ENCODE results near the gene SLC6A18.

SLC6A18 gene, protein sequence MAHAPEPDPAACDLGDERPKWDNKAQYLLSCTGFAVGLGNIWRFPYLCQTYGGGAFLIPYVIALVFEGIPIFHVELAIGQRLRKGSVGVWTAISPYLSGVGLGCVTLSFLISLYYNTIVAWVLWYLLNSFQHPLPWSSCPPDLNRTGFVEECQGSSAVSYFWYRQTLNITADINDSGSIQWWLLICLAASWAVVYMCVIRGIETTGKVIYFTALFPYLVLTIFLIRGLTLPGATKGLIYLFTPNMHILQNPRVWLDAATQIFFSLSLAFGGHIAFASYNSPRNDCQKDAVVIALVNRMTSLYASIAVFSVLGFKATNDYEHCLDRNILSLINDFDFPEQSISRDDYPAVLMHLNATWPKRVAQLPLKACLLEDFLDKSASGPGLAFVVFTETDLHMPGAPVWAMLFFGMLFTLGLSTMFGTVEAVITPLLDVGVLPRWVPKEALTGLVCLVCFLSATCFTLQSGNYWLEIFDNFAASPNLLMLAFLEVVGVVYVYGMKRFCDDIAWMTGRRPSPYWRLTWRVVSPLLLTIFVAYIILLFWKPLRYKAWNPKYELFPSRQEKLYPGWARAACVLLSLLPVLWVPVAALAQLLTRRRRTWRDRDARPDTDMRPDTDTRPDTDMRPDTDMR

GRCh38 chr5:1225081-1225480 lies at the start of gene SLC6A18:
SLC6A18 (plus strand) TSS chr5:1225381; CDS start chr5:1225478, 97 bp downstream.
- no peak for DNase-seq

DNA sequence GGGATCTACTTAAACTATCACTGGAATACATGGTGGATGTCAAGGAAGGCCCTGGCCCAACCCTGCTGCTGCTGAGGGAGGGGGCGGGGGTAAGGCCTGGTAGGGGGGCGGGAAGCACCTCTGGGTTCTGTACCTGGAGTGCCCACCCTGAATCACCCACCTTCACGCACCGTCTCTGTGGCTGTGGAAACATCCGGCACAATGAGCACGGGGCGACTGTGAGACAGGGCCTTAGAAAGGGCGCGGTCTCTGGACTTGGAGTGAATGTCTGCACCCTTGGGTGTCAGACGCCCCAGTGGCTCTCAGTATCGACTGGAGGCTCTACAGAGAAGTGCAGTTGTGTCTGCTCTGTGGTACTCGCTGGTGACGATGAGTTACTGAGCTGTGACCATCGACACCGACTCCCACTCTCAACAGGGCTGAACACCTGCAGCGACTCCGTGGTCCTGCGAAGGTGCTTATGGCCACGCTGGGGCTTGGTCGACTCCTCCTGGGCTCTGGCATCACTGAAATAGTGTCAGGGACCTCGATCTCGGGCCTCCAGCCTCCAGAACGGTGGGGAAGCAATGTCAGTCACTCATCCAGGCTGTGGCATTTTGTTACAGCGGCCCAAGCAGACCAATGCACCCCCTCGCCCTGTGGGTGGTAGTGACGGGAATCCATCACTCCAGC lies 49.2 kb upstream of the SLC6A18 start:
- DNase-seq: no peak

- DNase-seq: no peak
These were observed 48.4 kb upstream of the SLC6A18 start for GRCh38 chr5:1176473-1177391.

- no peak for DNase-seq
These were observed 47.2 kb upstream of the SLC6A18 start for GRCh38 chr5:1177826-1178528.

DNA sequence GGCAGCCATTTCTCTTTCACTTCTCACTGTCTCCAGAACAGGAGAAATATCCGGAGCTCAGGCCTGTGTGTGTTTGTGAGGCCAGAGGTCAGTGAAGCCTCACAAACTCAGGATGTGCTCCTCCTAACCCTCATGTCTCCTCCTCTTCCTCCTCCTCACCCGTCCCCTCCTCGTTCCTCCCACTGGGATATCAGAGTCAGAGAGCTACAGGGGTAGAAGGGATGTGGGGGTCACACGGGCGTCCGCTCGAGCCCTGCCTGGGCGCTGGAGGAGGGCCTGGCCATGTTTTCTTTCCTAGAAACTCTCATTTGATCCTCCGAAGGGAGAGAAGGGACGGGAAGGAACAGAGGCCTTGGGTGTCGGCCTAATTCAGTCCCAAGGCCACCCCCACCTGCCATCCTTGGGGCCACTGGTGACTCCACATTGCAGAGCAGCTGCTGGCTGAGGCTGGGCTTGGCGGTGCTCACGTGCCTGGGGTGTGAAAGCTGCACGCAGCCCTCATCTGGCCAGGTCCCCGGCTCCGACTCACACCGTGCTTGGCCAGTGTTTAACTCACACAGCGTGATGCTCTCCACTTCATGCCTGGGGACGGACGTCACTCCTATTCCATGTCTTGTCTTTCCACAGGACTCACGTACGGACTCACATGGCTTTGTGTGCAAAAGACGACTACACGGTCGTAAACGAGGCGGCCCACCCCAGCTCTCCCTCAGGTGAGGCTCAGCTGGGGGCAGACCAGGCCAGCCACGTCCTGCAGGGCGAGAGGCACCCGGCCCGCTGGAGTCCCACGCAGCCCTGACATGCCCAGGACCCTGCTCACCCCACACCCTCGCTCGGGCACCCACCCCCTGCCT lies 46.4 kb upstream of the SLC6A18 start:
- no peak for DNase-seq

- no peak for DNase-seq
These were observed 45.8 kb upstream of the SLC6A18 start for GRCh38 chr5:1179383-1179715.

DNA sequence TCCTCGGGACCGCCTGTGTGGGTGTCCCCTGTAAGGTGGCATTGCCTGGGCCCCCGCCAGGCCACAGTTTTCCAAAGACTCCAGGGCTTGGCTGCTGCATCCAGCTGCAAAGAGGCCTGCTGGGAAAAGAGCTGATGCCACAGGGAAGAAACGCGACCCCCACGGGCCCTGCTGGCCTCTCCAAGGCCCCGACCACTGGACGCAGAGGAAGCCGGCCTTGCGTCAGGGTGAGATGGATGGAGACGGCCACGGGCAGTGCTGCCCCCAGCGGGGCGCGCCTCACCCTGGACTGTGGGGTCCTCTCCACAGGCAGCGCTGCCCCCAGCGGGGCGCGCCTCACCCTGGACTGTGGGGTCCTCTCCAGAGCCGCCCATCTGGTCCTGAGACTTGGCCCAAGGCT lies 45.1 kb upstream of the SLC6A18 start:
- DNase-seq: no peak

DNA sequence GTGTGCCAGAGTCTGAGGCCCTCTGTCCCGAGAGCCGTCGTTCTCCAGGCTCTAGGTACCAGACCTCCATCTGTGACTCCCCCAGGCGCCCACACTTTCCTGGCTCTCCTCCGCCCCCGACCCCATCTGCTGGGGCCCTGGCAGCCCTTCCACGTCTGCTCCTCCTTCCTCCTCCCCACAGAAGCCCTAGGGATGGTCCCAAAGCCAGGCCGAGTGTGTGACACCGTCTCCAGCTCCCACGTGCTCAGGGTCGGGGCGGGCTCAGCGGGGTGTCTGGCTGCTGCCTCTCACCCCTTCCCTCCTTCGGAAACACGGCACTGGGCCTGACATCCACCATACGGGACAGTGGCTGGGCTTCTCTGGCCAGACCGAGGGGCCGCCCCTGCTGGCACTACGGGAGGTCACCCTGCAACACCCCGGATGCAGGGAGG lies 44.3 kb upstream of the SLC6A18 start:
- DNase-seq: no peak

DNA sequence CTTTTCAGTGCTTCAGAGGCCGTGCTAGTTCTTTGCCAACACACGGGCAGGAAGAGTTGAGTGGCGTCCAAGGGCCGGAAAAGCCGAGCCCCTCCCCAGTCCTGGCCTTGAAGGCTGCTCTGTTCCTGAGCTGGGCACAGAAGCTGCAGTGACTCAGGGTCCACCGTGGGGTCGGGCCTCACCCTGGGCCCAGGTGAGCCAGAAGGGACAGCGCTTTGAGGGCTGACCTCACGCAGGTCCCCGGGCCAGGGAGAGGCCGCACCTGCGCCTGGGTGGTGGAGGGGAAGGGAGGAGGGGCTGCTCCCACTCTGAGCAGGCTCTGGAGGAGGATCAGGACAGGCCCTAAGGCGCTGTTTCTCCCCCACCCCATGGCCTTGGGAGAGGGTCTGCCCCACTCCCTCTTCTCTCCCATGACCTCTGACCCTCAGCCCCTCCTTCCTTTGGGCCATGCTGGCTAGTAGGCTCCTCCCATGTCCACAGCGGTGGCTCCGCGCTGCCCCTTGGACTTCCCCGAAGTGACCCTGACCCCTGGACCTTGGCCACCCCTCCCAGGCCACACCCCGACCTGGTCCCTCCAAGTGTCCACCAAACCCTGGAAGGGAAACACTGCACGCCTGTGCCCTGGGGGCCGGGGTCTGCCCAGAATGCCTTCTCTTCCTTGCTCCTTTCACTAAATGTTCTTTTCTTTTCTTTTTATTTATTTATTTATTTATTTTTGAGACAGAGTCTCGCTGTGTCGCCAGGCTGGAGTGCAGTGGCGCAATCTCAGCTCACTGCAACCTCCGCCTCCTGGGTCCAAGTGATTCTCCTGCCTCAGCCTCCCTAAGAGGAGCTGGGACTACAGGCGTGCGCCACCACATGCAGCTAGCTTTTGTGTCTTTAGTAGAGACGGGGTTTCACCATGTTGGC lies 43.5 kb upstream of the SLC6A18 start:
- DNase-seq: no peak

DNA sequence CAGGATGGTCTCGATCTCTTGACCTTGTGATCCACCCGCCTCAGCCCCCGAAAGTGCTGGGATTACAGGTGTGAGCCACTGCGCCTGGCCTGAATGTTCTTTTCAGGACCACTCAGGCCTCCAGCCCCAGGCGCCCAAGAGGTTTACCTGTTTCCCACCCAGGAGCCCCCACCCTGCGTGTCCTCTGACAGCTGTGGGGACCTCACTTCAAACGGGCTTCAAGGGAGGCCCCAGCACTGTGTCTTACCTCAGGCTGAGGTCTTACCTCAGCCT lies 42.9 kb upstream of the SLC6A18 start:
- no peak for DNase-seq

DNA sequence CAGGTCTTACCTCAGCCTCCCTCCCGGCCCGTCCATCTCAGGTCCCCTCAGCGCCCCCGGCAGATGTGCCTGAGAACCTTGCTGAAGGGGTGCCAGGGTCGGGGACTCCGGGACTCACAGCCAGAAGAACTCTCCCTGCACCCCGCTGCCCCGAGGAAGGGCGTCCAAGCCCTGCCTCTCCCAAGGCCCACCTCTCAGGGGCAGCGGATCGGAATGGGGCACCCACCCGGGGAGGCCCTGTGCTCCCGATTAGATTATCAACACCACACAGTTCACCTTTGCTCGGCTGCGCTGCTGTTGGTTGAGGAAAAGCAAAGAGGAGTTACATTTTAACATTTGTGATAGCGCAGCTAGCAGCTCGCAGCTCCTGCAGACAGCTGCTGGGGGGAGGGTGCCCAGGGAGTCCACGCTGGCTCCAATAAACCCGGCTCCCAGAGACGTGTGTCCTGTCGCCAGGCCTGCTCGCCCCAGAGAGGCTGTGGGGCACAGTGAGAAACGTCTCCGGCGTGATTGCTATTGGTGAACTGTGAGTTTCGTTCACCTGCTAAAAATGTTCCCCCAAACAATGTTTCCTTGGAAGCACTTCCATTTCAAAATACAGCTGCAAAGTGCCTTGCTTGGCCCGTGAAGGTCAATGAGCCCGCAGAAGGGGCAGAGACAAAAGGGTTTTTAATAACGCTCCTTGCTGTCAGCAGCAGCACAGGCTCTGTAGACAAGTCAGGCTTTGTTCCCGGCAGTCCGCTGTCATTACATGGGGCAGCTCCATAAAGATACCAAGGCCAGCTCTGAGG lies 42.4 kb upstream of the SLC6A18 start:
- DNase-seq: no peak

DNA sequence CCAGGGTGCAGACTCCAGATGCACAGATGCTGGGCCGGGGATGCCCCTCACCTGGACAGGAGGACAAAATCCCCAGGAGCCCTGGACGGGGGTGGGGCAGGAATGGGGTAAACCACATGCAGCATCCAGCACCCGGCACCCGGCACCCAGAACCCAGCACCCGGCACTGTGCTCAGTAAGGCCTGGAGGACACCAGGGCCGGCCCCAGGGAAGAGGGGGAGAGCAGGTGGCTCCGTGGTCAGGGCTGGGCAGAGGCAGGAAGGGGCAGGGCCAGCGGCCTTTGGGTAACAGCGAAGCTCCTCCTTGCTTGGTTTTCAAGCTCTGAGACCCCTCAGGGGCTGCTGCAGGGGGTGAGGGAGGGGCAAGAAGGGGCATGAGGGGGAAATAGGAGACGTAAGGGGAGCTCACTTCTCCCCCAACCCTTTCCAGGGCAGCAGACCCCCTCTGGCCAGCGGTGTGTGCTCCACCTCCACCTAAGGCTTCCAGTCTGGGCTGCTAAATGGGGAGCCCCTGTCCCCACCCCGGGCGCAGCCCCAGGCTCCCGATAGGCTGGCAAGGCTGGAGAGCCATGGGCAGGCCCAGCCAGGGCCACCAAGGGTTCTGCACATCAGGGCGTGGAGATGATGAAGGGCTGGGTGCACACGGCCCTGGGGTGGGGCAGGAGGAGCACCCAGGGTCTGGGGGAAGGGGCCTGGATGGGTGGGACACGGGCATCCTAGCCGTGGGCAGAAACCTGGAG lies 41.6 kb upstream of the SLC6A18 start:
- no peak for DNase-seq

DNA sequence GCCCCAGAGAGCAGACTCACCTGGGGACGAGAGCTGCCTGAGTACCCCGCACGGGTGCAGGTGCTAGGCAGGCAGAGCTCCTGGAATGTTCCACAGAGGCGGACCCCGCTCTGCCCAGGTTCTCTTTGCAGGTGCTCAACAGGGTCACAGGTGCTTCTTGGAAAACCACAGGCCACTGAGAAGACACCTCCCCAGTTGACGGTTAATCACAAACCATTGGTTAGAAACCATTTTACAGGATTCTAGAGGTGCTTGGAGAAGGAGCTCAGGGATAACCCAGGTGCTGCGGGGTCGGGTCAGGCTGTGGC lies 41.1 kb upstream of the SLC6A18 start:
- no peak for DNase-seq

DNA sequence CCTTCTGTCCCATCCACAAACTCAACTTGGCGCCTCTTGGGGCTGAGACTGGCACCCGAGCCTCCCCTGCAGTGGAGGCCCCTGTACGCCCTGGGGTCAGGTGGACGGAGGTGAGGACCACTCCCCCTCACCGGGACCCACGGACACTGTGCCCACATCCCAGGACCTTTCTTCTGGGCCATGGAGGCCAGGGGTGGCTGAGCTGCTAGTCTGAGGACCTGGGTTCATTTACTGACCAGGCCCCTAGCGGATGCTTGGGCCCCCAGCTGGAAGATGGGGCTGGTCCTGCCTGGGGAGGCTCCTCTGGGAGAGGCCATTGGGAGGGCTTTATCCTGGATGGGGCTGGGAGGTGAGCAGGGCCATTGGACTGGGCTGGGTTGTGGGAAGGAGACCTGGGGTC lies 40.7 kb upstream of the SLC6A18 start:
- DNase-seq: no peak

- no peak for DNase-seq
These were observed 40.0 kb upstream of the SLC6A18 start for GRCh38 chr5:1185038-1185627.

GRCh38 chr5:1185629-1186350 lies 39.4 kb upstream of the SLC6A18 start:
- DNase-seq: no peak

- DNase-seq: no peak
These were observed 38.6 kb upstream of the SLC6A18 start for GRCh38 chr5:1186351-1187233.

Data from DMS 273 treated with DMSO at 0.1 percent for 48 hours (cell line).